Measurements from ENCODE around the gene TET2. TPM values are rescaled to one million over a fixed set of nuclear protein-coding genes. Genes with fewer than 3 reads are reported as not detected.

The TET2 gene
- total RNA-seq, 1 donor from 2014 or later = 30.0 TPM

DNA sequence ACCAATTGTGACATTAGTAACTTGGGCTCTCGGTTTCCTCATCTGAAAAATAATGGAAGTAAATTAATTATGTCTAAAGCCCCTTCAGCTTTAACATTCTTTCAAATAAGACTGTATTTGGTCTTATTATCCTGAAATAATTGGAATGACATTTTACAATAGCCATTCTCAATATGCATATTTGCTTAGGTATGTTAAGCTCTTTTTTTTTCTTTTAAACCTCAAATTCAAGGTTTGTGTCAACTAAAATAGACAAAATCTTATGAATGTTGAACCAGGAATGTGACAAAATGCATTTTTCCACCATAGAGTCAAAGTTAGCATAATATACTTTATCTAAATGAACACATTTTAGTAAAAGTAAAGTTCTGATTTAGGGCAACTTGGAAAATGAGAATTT is 34.4 kb upstream of the TET2 start:
- Histone ChIP-seq H3K4me3 (no peak overlapping the region), H3K27ac (no peak overlapping the region), H3K36me3 (no peaks in the 10 kb centered on the region), H3K4me1 (peaks cover 3% of the 10 kb centered on the region), H3K27me3 (no peaks in the 10 kb centered on the region), H3K9me3 (no peaks in the 10 kb centered on the region)
- DNase-seq (no peak), ATAC-seq (no peak)
- TF ChIP-seq, protein P1, sequence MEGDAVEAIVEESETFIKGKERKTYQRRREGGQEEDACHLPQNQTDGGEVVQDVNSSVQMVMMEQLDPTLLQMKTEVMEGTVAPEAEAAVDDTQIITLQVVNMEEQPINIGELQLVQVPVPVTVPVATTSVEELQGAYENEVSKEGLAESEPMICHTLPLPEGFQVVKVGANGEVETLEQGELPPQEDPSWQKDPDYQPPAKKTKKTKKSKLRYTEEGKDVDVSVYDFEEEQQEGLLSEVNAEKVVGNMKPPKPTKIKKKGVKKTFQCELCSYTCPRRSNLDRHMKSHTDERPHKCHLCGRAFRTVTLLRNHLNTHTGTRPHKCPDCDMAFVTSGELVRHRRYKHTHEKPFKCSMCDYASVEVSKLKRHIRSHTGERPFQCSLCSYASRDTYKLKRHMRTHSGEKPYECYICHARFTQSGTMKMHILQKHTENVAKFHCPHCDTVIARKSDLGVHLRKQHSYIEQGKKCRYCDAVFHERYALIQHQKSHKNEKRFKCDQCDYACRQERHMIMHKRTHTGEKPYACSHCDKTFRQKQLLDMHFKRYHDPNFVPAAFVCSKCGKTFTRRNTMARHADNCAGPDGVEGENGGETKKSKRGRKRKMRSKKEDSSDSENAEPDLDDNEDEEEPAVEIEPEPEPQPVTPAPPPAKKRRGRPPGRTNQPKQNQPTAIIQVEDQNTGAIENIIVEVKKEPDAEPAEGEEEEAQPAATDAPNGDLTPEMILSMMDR (IDR thresholded peaks at IDR 0.05) = no peak
- intact Hi-C loops (cut with DNase I) = no loop called here

DNA sequence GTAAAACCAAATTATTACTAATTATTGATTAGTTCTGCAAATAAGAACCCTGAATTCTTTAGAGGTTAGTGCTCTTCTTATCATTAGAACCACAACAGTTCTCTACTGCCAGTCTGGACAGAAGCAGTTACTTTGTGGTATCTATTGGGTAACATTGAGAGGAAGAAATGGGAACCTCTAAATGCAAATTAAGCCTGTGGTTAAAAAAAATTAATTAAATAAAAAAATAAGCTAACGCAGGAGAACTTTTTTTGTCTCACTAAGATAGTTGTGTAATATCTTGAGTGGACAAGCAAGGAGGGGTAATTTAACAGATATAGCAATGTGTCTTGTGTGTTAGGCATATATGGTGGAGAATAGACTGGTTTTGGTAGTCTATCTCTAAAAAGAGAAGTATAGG is 32.9 kb upstream of the TET2 start:
- Histone ChIP-seq H3K4me3 (no peak overlapping the region), H3K4me1 (peaks cover 3% of the 10 kb centered on the region), H3K36me3 (no peaks in the 10 kb centered on the region), H3K27me3 (no peaks in the 10 kb centered on the region), H3K9me3 (no peaks in the 10 kb centered on the region), H3K27ac (no peak overlapping the region)
- intact Hi-C loops (cut with DNase I) = no loop called here
- DNase-seq (no peak), ATAC-seq (peak; percentile 78)
- TF ChIP-seq, protein P1 (IDR thresholded peaks at IDR 0.05) = no peak

DNA sequence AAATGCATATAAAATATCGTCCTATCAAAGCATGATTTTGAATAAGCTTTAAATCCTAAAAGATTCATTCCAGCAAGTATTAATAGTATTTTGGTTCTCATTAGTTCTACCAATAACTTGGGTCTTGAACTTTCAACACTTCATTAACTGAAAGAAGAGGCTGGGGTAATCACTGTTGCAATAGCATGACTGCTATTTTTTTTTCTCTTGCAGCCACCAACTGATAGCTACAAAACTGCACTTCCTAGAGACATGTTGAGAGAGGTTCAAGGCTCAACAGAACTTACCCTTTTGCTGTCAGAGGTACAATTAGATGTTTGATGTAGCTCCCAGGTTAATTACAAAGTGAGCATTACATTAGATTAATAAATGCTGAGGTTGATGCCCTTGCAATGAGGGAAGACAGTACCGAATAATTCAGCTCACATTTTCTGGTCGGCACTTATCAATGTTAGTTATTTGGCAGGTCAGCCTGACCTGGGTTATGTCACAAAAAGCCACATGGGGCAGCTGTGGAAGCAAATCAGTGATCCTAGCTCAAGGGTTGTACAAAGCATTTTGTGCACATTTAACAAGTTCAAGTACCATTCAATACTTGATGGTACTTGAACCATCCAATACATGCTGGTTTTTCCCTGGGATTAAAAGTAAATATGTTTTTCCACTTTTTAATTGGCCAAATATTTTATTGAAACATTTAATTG is 29.9 kb upstream of the TET2 start:
- Histone ChIP-seq H3K4me1 (peaks cover 3% of the 10 kb centered on the region), H3K36me3 (no peaks in the 10 kb centered on the region), H3K27me3 (no peaks in the 10 kb centered on the region), H3K27ac (no peak overlapping the region), H3K4me3 (no peak overlapping the region), H3K9me3 (no peaks in the 10 kb centered on the region)
- DNase-seq = no peak
- peak; percentile 72 for ATAC-seq
- TF ChIP-seq, protein P1 (IDR thresholded peaks at IDR 0.05) = no peak
- intact Hi-C loops (cut with DNase I) = no loop called here

DNA sequence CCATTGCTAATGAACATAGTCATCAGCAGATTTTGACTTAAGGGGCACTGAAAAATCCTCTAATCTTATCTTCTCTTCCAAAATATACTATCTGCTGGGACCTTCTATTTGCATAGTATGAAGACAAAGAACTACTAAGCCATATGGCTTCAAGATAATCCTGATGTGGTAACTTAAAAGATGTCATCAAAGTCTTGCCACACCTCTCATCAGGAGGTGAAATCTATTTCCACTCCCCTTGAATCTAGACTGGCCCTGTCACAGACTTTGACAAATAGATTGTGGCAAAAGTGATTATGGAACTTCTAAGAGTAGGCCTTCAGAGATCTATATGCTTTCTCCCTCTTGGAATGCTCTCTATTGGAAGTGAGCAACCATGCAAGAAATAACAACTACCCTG is 27.3 kb upstream of the TET2 start:
- intact Hi-C loops (cut with DNase I) = no loop called here

DNA sequence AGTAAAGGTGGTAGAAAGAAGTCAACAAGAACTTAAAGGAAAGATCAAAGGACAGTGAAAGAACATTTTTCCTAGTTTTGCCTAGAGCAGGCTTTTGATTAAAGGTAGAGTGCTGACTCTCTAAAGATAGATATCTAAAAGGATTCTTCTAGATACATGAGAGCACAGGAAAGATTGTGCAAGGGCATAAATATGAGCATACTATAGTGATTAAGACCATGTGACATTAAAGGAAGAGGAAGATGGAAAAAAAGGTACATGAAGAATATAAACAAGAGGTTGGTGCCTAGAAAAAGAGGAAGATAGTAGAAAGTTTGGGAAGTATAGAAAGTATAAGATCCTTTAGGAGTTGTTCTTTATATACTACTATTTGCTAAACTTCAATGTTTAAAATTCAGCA is 26.1 kb upstream of the TET2 start:
- no peak for DNase-seq
- no peak overlapping the region for H3K27ac ChIP-seq
- H3K9me3 ChIP-seq = no peaks in the 10 kb centered on the region
- no peak for ATAC-seq
- TF ChIP-seq, protein P1 (IDR thresholded peaks at IDR 0.05) = no peak
- no peaks in the 10 kb centered on the region for H3K36me3 ChIP-seq
- H3K4me1 ChIP-seq = no peaks in the 10 kb centered on the region
- H3K27me3 ChIP-seq = no peaks in the 10 kb centered on the region
- H3K4me3 ChIP-seq = no peak overlapping the region
- intact Hi-C loops (cut with DNase I) = no loop called here

More for the DNA sequence above, 27.3 kb upstream of the TET2 start:
- no peaks in the 10 kb centered on the region for H3K36me3 ChIP-seq
- TF ChIP-seq, protein P1 (IDR thresholded peaks at IDR 0.05) = no peak
- H3K4me3 ChIP-seq = no peak overlapping the region
- H3K27me3 ChIP-seq = no peaks in the 10 kb centered on the region
- H3K4me1 ChIP-seq = no peaks in the 10 kb centered on the region
- no peak for ATAC-seq
- no peak for DNase-seq
- H3K27ac ChIP-seq = no peak overlapping the region
- H3K9me3 ChIP-seq = no peaks in the 10 kb centered on the region

DNA sequence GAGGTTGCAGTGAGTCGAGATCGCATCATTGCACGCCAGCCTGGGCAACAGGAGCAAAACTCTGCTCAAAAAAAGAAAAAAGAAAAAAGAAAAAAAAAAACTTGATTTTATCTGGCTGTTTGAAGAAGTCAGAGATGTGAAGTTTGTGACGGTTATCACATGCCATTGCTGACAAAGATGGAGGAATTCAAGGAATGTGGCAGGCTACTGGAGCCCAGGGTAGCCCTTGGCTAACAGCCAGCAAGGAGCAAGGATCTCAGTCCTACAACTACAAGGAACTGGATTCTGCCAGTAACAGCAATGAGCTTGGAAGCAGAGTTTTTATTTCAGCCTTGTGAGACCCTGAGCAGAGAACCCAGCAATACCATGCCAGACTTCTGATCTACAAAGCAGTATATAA is 24.3 kb upstream of the TET2 start:
- H3K36me3 ChIP-seq = no peaks in the 10 kb centered on the region
- no peaks in the 10 kb centered on the region for H3K9me3 ChIP-seq
- TF ChIP-seq, protein P1 (IDR thresholded peaks at IDR 0.05) = no peak
- H3K27me3 ChIP-seq = no peaks in the 10 kb centered on the region
- DNase-seq (no peak), ATAC-seq (no peak)
- intact Hi-C loops (cut with DNase I) = no loop called here
- H3K27ac ChIP-seq = no peak overlapping the region
- no peaks in the 10 kb centered on the region for H3K4me1 ChIP-seq
- H3K4me3 ChIP-seq = no peak overlapping the region

Data from upper lobe of right lung (tissue), 1 donor.